Activated T-cell treated with anti-CD3 and anti-CD28 coated beads for 48 hours (primary cell): Measurements from ENCODE around the gene NFATC2IP.
A peak's percentile ranks its signal among the peaks of the same experiment; 100 is the strongest.
"Not testable (repeated sequence)": the region's sequence is repeated elsewhere in the genome, so short reads cannot be mapped to it uniquely, and the experiment has no call there.

Source experiments
- DNase-seq: peaks from one replicate; pipeline ENCODE4 v3.0.0-alpha.2; 2020; ENCODE audit warnings: low read depth

The NFATC2IP gene

GRCh38 chr16:28926284-28926683, 24.5 kb upstream of the NFATC2IP start:
- not testable (repeated sequence) for DNase-seq

DNA sequence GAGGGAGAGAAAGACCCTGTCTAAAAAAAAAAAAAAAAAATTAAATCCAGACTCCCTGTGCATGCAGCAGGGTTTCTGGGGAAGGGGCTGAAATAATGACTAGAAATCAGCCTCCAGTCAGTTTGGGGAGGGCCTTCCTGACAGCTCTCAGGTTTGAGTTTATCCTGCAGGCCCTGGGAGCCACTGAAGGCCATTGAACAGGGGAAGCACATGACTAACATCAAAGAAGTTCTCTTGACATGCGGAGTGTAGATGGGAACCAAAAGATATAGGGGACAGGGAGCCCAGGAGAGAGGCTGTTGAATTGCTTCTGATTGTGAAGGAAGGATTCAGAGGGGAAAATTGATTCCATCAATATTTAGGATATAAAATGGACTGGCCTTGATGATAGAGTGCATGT, 22.9 kb upstream of the NFATC2IP start:
- DNase-seq, result no peak

DNA sequence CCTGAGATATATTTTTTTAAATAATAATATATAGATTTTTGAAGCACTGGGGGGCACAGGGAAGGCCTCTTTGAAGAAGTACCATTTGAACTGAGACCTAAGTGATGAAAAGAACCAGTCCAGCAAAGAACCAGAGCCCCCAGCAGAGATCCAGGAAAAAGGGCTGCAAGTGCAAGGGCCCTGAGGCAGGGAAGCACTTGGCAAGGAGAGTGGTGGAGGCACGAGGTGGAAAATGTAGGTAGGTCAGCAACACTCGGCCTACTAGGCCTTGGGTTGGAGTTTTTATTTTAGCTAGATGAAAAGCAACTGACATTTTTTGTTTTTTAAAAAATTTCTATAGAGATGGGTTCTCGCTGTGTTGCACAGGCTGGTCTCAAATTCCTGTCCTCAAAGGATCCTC, 20.5 kb upstream of the NFATC2IP start:
- no peak for DNase-seq

DNA sequence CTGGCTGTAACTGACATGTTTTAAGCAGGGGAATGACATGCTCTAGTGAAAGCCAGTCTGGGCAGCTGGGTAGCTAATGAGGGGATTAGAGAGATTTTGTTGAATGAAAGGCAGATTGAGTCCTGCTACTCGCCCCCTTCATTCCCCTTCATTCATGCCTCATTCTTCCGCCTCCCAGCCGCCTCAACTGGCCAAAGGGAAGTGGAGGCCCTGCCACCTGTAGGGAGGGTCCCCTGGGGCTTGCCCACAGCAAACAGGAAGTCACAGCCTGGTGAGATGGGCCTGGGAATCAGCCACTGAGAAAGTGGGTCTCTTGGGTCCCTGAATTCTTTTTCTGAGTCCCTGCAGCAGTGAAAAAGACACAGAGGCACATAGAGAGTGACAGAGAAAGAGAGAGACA, 20.1 kb upstream of the NFATC2IP start:
- DNase-seq, result no peak

DNA sequence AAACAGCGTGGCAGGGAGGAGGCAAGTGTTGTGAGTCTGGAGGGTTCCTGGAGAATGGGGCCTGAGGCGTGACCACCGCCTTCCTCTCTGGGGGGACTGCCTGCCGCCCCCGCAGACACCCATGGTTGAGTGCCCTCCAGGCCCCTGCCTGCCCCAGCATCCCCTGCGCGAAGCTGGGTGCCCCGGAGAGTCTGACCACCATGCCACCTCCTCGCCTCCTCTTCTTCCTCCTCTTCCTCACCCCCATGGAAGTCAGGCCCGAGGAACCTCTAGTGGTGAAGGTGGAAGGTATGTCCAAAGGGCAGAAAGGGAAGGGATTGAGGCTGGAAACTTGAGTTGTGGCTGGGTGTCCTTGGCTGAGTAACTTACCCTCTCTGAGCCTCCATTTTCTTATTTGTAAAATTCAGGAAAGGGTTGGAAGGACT, 18.9 kb upstream of the NFATC2IP start, which contains the start of gene CD19:
Gene CD19, plus strand, starts transcription at position 171 of the 425 bp plus-strand sequence. Its CDS starts 30 bp downstream, at position 201.
- no peak for DNase-seq

DNA sequence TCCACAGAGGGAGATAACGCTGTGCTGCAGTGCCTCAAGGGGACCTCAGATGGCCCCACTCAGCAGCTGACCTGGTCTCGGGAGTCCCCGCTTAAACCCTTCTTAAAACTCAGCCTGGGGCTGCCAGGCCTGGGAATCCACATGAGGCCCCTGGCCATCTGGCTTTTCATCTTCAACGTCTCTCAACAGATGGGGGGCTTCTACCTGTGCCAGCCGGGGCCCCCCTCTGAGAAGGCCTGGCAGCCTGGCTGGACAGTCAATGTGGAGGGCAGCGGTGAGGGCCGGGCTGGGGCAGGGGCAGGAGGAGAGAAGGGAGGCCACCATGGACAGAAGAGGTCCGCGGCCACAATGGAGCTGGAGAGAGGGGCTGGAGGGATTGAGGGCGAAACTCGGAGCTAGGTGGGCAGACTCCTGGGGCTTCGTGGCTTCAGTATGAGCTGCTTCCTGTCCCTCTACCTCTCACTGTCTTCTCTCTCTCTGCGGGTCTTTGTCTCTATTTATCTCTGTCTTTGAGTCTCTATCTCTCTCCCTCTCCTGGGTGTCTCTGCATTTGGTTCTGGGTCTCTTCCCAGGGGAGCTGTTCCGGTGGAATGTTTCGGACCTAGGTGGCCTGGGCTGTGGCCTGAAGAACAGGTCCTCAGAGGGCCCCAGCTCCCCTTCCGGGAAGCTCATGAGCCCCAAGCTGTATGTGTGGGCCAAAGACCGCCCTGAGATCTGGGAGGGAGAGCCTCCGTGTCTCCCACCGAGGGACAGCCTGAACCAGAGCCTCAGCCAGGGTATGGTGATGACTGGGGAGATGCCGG, 18.2 kb upstream of the NFATC2IP start:
- no peak for DNase-seq

DNA sequence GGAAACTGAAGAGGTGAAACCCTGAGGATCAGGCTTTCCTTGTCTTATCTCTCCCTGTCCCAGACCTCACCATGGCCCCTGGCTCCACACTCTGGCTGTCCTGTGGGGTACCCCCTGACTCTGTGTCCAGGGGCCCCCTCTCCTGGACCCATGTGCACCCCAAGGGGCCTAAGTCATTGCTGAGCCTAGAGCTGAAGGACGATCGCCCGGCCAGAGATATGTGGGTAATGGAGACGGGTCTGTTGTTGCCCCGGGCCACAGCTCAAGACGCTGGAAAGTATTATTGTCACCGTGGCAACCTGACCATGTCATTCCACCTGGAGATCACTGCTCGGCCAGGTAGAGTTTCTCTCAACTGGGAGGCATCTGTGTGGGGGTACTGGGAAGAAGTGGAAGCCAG, 17.6 kb upstream of the NFATC2IP start:
- DNase-seq, result no peak

GRCh38 chr16:28935346-28935745, 15.4 kb upstream of the NFATC2IP start:
- no peak for DNase-seq

DNA sequence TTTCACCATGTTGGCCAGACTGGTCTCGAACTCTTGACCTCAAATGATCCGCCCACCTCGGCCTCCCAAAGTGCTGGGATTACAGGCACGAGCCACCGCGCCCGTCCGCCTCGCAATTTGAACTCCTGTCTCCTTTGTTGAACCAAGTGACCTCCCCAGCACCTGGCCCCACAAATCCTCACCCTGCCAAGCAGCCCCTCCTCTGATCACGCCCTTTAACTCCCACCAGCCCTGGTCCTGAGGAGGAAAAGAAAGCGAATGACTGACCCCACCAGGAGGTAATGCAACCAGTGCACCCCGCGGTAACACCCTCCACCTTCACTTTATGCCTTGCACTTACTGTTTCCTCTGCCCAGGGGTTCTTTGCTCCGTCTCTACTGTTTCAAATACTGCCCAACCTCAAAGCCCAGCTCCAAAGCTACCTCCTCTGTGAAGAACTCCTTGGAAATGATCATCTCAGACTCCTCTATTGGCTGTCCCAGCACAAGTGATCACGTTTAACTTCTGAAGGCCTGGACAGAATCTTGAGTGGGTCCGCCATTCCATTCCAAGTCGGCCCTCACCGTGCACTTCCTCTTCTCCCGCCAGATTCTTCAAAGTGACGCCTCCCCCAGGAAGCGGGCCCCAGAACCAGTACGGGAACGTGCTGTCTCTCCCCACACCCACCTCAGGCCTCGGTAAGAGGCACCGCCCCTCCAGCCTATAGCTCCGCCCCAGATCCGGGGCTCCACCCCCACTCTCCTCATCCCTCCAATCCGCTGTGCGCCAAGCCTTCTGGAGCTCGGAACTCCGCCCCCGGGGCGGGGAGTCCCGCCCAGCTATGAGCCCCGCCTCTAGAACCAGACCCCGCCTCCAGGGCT, 14.6 kb upstream of the NFATC2IP start:
- peak; percentile 91 for DNase-seq

- no peak for DNase-seq
Observed at GRCh38 chr16:28936784-28937155, 14.0 kb upstream of the NFATC2IP start.

DNA sequence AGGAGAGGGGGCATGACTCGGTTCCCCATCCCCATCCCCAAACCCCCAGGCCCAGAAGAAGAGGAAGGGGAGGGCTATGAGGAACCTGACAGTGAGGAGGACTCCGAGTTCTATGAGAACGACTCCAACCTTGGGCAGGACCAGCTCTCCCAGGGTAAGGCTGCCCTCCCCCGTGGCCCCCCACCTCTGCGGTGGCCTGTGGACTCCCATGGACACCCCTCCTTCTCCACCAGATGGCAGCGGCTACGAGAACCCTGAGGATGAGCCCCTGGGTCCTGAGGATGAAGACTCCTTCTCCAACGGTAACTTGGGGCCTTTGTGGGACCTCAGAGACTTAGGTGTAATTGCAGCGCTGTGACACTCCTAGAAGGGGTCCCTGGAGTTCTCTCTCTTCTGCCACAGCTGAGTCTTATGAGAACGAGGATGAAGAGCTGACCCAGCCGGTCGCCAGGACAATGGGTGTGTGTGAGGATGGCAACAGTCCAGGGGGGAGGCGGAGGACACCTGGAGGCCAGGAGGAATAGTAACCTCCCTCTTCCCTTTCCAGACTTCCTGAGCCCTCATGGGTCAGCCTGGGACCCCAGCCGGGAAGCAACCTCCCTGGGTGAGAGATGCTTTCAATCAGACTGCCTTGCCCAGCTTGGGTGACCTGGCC, 13.4 kb upstream of the NFATC2IP start:
- DNase-seq, result no peak

DNA sequence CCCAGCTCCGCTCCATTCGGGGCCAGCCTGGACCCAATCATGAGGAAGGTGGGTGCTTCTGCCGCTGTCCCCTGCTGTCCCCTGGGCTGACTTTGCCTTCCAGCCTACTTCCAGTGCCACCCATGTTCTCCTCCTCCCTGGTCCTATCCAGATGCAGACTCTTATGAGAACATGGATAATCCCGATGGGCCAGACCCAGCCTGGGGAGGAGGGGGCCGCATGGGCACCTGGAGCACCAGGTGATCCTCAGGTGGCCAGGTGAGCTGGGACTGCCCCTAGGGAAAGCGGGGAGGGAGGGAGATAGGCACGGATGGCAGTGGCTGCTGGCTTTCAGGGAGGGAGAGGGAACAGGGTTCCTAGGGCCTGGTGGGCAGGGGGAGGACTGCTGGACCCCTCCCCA, 12.0 kb upstream of the NFATC2IP start:
- no peak for DNase-seq

- not testable (repeated sequence) for DNase-seq
Observed at GRCh38 chr16:28939825-28940224, 10.9 kb upstream of the NFATC2IP start.

DNA sequence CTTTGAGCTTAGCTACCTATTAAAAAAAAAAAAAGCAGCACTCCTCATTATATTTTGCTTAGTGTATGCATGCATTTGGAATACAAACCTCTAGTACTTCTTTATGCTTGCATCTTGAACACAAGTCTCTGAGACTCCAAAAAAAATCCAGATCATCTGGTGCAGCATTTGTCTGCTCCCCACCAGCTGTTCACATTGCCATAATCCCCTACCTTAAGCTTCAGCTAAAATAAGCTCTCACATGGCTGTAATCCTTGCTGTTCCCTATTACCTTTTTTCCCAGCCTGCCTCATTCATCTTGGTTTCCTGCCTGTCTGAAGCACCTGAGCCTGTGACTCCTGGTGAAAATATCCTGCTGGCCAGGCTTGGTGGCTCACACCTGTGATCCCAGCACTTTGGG, 7.5 kb upstream of the NFATC2IP start:
- no peak for DNase-seq

DNA sequence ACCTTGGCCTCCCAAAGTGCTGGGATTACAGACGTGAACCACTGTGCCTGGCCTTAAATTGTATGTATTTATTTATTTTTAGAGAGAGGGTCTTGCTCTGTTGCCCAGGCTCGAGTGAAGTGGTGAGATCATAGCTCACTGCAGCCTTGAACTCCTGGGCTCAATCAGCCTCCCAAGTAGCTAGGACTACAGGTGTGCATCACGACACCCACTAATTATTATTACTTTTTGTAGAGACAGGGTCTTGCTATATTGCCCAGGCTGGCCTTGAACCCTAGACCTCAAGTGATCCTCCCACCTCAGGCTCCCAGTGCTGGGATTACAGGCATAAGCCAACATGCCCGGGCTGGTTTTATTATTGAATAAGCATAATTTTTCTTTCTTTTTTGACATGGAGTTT, 4.1 kb upstream of the NFATC2IP start:
- DNase-seq, result no peak

- no peak for DNase-seq
Observed at GRCh38 chr16:28951410-28951943, 740 bp downstream of the NFATC2IP start.

GRCh38 chr16:28958216-28958615, 7.5 kb downstream of the NFATC2IP start:
- no peak for DNase-seq

DNA sequence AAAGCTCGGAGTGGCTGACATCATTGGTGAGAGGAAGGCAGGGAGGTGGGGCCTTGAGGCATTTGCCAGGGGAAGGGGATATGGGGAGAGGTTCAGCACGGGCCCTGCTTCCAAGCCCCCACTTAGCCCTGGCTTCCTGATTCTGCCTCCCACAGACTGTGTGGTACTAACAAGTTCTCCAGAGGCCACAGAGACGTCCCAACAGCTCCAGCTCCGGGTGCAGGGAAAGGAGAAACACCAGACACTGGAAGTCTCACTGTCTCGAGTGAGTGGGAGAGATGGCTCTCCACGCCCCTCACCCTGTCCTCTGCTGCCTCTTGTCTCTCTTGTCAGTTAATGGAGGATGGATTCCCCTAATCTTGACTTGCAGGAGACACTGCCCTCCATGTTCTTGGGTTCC, 8.1 kb downstream of the NFATC2IP start:
- no peak for DNase-seq

DNA sequence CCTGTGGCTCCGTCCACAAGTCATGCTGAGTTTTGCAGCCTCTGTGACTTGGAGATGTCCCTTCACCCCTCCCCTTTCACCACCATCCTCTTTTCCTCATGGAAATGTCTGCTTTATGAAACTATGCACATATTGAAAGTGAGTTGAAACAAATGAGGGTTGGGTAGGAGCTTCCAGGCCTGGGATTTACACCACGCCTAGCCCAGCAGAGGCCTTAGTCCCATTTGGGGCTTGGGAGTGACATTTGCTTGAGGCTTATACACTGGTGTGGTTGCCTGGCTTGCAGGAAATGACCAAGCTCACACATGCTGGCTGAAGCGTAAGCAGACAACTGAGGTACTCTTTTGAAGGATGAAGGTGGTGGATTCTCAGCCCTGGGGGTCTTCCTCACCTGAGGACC, 13.3 kb downstream of the NFATC2IP start:
- DNase-seq, result no peak

DNA sequence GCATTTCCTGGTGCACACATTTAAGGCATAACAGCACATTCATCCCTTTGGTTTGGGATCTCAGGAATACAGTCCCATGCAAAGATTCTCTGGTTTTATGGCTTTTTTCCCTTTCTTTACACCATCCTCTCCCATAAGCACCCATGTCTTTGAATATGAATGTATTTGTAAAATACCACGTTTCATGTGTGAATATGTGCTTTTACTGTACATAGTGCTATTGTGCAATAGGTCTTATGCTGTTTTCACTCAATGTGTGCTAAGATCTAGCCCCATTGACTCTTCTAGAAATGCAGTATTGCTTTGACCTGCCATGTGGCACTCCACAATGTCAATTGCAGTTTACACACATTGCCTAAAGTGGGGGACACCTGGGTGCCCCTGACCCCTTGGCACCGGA, 13.8 kb downstream of the NFATC2IP start:
- no peak for DNase-seq

DNA sequence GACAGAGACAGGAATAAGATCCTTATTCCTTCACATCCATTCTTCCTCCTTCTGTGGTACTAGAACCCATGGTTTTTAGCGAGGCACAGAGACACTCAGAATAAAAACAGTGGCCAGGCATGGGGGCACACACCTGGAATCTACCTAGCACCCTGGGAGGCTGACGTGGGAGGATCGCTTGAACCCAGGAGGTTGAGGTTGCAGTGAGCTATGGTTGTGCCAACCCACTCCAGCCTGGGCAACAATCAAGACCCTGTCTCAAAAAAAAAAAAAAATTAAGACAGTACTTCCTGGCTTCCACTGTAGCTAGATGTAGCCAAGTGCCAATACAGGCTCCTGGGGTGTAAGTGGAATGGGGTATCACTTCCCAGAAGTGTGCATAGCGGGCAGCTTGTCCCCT, 16.4 kb downstream of the NFATC2IP start:
- DNase-seq, result no peak

DNA sequence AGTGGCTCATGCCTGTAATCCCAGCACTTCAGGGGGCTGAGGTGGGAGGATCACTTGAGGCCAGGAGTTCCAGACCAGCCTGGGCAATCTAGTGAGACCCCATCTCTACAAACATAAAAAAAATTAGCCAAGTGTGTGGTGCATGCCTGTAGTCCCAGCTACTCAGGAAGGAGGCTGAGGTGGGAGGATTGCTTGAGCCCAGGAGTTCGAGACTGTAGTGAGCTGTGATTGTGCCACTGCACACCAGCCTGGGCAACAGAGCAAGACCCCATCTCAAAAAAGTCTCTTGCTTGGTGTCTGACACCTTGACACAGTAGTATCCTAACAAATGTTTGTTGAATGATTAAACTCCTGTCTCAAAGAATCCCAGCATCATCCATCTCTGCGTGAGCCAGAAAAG, 19.0 kb downstream of the NFATC2IP start:
- not testable (repeated sequence) for DNase-seq
